ENCODE measurements around the gene MUS81. TPM values are rescaled to one million over a fixed set of nuclear protein-coding genes. Genes with fewer than 3 reads are reported as not detected.

The MUS81 gene
- total RNA-seq, 1 donor from 2014 or later = 58.4 TPM

GRCh38 chr11:65865550-65866172 lies 5.4 kb downstream of the MUS81 start:
- Histone ChIP-seq H3K27me3 (ENCODE audit: control insufficient read depth, insufficient read depth, low read length) (no peaks in the 10 kb centered on the region), H3K4me3 (ENCODE audit: low read depth, low read length) (no peak overlapping the region), H3K36me3 (ENCODE audit: control insufficient read depth, insufficient read depth, low read length) (peaks cover 40% of the 10 kb centered on the region)
- no peak for FAIRE-seq
- no peak for DNase-seq (ENCODE audit: low read depth)
- no peak for TF ChIP-seq CTCF (IDR thresholded peaks at IDR 0.05; ENCODE audit: insufficient read depth, low read length, severe bottlenecking)

DNA sequence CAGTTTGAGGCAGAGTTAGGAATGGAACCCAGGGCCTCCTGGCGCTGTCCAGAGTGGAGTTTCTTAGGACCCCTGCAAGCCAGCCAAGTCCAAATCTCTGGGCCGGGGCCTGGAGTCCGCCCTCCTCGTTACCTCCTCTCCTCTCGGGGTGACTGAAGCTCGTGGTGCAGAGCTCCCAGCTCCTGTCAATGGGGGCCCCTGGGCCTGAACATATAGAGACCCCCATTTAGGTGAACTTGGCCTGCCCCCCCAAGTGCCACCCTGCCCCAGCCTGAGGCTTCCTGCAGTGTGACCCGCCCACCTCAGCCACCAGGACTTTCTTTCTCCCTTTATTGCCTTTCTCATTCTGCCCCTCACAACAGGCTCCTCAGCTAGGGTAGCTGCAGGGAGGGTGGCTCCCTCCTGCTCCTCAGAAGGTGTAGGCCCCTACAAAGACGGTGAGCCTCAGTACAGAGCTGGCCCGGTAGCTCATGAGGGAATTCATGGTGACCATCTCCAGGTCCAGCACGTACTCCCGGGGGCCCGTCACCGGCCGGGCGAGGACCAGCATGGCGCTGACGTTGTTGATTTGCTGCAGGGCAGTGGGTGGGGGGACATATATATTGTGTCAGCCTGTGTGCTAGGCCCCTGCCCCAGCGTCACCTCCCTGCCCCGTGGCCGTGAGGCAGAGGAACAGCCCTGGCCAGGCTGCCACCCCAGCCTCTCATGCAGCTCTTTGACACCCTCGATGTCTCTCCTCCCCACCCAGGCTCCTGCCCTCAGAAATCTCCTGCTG lies 6.5 kb downstream of the MUS81 start:
- no peaks in the 10 kb centered on the region for H3K27me3 ChIP-seq (ENCODE audit: control insufficient read depth, insufficient read depth, low read length)
- no peak overlapping the region for H3K4me3 ChIP-seq (ENCODE audit: low read depth, low read length)
- peaks cover 38% of the 10 kb centered on the region for H3K36me3 ChIP-seq (ENCODE audit: control insufficient read depth, insufficient read depth, low read length)
- DNase-seq (ENCODE audit: low read depth) (no peak), FAIRE-seq (no peak)
- no peak for TF ChIP-seq CTCF (IDR thresholded peaks at IDR 0.05; ENCODE audit: insufficient read depth, low read length, severe bottlenecking)

- no peak for FAIRE-seq
- peaks cover 32% of the 10 kb centered on the region for H3K36me3 ChIP-seq (ENCODE audit: control insufficient read depth, insufficient read depth, low read length)
These were observed 7.2 kb downstream of the MUS81 start for GRCh38 chr11:65867284-65868071.

GRCh38 chr11:65868076-65868667 lies 7.9 kb downstream of the MUS81 start:
- H3K27me3 ChIP-seq (ENCODE audit: control insufficient read depth, insufficient read depth, low read length) = no peaks in the 10 kb centered on the region
- no peak overlapping the region for H3K4me3 ChIP-seq (ENCODE audit: low read depth, low read length)
- DNase-seq (ENCODE audit: low read depth) (no peak), FAIRE-seq (no peak)
- H3K36me3 ChIP-seq (ENCODE audit: control insufficient read depth, insufficient read depth, low read length) = peaks cover 26% of the 10 kb centered on the region
- no peak for TF ChIP-seq CTCF (IDR thresholded peaks at IDR 0.05; ENCODE audit: insufficient read depth, low read length, severe bottlenecking)

More at GRCh38 chr11:65867284-65868071, 7.2 kb downstream of the MUS81 start:
- Histone ChIP-seq H3K4me3 (ENCODE audit: low read depth, low read length) (no peak overlapping the region), H3K27me3 (ENCODE audit: control insufficient read depth, insufficient read depth, low read length) (no peaks in the 10 kb centered on the region)
- DNase-seq (ENCODE audit: low read depth) = no peak
- TF ChIP-seq CTCF (IDR thresholded peaks at IDR 0.05; ENCODE audit: insufficient read depth, low read length, severe bottlenecking) = no peak

GRCh38 chr11:65868907-65869306 lies 8.7 kb downstream of the MUS81 start:
- DNase-seq (ENCODE audit: low read depth) = no peak
- no peak for FAIRE-seq
- no peak for TF ChIP-seq CTCF (IDR thresholded peaks at IDR 0.05; ENCODE audit: insufficient read depth, low read length, severe bottlenecking)
- Histone ChIP-seq H3K36me3 (ENCODE audit: control insufficient read depth, insufficient read depth, low read length) (peaks cover 20% of the 10 kb centered on the region), H3K27me3 (ENCODE audit: control insufficient read depth, insufficient read depth, low read length) (no peaks in the 10 kb centered on the region), H3K4me3 (ENCODE audit: low read depth, low read length) (no peak overlapping the region)

Measured in bronchial epithelial cell (primary cell).